HuH-7 (cell line): Measurements from ENCODE around the gene POLDIP3.
"Not testable (repeated sequence)": the region's sequence is repeated elsewhere in the genome, so short reads cannot be mapped to it uniquely, and the experiment has no call there.

ENCODE experiments used
- DNase-seq: peaks from one replicate; pipeline ENCODE4 v3.0.0; 2011; ENCODE audit warnings: low spot score

The POLDIP3 gene

DNA sequence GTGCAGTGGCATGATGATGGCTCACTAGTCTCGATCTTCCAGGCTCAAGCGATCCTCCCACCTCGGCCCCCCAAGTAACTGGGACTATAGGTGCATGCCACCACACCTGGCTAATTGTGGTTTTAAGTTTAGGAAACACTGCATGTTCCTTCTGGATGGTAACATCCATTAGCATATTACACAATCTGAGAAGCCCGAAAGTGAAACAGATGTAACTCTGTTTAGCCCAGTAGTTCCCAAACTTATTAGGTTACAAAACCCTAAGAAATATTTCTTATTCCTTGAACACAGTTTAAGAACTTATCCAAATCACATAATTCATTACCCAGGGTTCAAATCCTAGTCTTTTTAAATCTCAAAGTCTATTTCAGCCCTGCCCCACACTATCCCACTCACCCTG lies 28.3 kb downstream of the POLDIP3 start:
- DNase-seq: no peak

DNA sequence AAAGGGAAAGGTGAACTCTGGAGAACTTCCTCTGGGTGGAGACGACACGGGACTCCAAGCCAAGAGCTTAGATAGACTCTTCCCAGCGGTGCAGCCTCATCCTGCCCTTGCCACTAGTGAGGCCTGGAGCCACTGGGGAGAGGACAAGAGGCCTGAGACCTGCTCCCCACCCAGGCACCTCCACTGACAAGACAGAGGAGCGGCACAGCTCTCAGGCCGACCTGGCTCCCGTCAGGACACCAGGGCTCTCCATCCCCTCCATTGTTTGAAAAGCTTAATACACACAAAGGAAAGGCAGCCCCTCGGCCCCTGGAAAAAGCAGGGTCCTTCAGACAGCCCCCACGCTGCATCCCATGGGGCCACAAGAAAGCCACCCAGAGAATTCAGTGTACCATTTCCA lies 29.6 kb downstream of the POLDIP3 start:
- DNase-seq: no peak

- no peak for DNase-seq
Observed at GRCh38 chr22:42584364-42584940, 30.2 kb downstream of the POLDIP3 start.

GRCh38 chr22:42582987-42583386 lies 31.7 kb downstream of the POLDIP3 start:
- no peak for DNase-seq

- DNase-seq: peak; percentile 77
Observed at GRCh38 chr22:42581762-42582716, 32.6 kb downstream of the POLDIP3 start.

DNA sequence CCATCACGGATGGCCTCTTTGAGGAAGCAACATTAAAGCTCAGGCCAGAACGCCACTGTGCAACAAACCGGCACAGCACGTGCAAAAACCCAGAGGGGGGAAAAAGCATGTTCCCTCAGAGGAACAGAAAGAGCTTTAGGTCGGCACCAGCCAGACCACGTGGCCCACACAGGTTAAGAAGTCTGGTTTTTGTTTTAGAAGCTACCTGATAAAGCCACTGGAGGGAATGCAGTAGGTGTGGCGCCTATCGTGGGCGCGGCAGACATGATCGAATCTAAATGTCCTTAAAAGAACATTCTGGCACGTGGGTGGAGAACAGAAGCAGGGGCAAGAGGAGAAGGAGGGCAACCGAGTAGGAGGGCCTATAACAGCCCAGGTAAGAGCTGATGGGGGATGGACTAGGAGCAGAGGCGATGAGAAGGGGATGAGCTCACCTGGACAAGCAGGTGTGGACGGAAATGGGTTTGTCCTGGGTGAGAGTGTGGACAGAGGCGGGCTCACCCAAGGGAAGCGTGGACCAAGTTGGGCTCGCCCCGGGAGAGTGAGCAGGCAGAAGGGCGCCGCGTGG lies 33.4 kb downstream of the POLDIP3 start:
- not testable (repeated sequence) for DNase-seq

- DNase-seq: not testable (repeated sequence)
Observed at GRCh38 chr22:42580040-42580439, 34.6 kb downstream of the POLDIP3 start.

DNA sequence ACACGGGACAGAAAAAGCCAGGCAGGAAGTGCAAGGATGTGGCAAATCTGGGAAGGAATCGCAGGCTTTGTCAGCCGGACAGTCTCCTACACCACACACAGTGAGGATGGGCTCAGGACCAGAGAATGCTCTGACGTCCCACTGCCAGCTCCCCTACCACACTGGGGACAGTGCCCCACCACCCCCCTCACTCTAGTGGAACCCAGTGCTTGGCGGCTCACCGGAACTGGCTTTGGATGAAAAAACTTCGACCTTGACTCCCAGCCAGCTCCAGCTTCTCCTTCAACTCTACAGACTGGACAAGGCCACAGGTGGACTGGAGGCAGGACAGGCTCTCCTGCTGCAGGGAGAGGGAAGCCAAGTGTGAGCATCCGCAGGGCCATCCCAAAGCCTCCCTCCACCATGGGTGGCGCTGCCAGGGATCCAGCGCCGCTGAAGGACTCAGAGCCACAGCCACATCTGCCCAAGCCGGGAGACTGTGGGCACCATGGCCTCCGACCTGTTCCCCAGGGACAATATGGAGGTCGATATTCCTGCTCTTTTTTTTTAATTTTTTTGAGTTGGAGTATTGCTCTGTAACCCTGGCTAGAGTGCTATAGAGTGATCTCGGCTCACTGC lies 37.0 kb downstream of the POLDIP3 start:
- no peak for DNase-seq

DNA sequence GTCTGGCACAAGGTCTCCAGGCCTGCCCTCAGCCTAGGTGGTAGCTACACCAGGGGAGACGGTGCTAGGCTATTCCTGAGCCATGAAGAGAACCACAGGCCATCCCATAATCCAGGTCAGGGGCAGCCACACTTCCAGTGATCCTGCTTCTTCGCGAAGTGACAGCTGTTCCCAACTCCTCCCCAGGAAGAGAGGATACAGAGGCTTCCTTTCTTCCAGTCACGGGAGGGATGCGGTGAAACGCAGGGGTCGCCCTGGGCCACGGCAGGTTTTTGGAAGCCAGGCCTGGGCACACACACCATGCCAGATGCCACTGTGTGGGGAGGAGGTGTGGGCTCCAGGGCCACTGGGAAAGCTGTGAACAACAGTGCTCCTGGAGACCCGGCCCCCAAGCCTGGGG lies 37.5 kb downstream of the POLDIP3 start:
- not testable (repeated sequence) for DNase-seq

- DNase-seq: not testable (repeated sequence)
Observed at GRCh38 chr22:42575996-42576574, 38.6 kb downstream of the POLDIP3 start.

DNA sequence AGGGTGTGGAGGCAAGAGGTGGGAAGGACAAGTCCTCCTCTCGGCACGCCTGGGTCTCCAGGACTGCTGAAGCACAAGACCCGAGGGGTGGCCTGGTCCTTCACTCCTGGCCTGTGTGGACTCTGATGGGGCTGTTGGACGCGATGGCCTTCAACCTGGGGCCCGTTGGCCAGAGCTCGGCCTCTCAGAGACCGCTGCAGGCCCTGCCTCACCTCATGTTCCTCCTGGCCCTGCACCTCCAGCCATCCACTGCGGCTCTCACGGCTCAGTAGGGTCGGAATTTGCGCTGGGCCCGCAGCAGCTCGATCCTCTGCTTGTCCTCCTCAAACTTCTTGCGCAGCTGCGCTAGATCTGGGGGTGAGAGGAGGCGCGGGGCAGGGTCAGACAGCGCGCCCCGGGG lies 40.2 kb downstream of the POLDIP3 start:
- DNase-seq: not testable (repeated sequence)

DNA sequence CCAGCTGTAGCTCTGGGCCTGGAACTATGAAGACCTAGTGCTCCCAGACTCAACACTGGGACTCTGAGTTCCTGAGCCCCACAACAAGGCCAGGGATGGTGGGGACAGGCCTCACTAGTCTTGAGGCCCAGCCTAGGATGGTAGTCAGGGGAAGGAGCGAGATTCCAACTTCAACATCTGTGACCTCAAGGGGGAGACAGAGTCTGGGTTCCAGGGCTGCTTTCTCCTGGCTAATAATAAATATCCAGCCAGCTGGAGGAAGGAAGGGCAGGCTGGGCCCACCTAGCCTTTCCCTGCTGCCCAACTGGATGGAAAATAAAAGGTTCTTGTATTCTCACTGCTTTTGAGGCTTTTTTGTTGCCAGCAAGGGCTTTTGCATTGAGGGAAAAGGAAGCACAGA lies 40.6 kb downstream of the POLDIP3 start:
- not testable (repeated sequence) for DNase-seq

- not testable (repeated sequence) for DNase-seq
Observed at GRCh38 chr22:42571068-42571467, 43.6 kb downstream of the POLDIP3 start.

DNA sequence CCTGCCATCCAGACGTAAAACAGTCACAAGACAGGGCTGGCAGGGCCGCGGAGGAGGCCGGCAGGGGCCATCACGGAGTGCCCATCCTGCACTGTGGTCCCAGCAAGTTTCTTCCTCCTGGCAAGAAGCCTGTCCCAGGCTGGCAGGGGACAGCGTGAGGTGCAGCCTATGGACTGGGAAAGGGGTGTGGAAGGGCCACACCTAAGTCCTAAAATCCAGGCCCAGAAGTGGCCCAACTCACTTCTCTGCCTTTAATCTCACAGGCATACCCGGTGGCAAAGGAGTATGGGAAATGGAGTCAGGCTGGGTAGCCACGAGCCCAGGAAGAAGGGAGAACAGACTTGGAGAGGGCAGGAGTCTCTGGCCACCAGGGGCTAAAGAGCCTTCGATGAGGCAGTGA lies 44.1 kb downstream of the POLDIP3 start:
- DNase-seq: not testable (repeated sequence)

- not testable (repeated sequence) for DNase-seq
Observed at GRCh38 chr22:42567950-42568349, 46.7 kb downstream of the POLDIP3 start.

DNA sequence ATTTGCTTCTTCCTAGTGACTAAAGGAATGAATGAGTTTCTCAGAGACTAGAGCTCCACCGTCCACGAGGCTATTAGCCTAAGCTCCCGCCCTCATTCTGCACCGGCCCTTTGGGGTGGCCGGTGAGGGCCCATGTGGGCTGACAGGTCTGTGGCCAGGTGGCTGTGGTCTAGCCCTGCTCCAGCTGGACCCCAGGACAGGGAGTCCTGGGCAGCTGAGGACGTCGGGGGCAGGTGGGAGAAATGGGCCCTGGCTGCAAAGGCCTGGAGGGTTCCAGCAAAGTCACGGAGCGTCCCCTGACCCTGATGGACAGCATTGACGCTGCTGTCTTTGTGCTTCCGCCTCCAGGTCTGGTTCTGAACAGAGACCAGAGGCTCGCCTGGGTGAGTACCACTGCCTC lies 48.7 kb downstream of the POLDIP3 start:
- no peak for DNase-seq

GRCh38 chr22:42564699-42565098 lies 50.0 kb downstream of the POLDIP3 start:
- DNase-seq: no peak

DNA sequence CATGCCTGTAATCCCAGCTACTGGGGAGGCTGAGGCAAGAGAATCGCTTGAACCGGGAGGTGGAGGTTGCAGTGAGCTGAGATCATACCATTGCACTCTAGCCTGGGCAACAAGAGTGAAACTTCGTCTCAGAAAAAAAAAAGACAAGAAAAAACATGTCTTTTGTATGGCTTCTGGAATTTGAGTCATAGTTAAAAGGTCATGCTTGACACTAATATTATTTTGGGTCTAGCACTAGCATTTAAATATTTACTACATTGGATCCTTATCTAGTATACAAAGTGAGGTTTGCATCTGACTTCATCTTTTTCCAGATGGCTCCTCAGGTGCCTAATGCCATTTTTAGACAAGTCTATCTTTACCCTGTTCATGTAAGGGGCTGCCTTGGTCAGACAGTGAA lies 50.7 kb downstream of the POLDIP3 start:
- not testable (repeated sequence) for DNase-seq

- no peak for DNase-seq
Observed at GRCh38 chr22:42562684-42563083, 52.0 kb downstream of the POLDIP3 start.

- no peak for DNase-seq
Observed at GRCh38 chr22:42562279-42562678, 52.4 kb downstream of the POLDIP3 start.

DNA sequence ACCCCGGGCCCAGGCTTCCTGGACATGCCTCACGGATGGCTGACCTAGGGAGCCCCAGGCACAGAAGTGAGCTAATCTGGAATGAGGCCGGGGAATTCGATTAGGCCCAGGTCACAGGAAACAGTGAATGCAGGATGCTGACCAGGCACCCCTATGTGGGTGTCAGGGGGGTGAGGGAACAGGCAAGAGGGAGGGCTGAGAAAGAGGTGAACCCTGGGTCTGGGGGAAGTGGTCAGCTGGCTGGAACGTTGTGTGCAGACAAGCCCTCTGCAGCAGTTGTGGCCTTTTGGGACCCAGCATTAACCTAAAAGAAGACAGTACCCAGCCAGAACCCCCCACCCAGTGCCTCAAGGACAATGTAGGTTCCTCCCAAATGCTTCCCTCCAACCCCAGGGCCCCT lies 52.8 kb downstream of the POLDIP3 start:
- no peak for DNase-seq

DNA sequence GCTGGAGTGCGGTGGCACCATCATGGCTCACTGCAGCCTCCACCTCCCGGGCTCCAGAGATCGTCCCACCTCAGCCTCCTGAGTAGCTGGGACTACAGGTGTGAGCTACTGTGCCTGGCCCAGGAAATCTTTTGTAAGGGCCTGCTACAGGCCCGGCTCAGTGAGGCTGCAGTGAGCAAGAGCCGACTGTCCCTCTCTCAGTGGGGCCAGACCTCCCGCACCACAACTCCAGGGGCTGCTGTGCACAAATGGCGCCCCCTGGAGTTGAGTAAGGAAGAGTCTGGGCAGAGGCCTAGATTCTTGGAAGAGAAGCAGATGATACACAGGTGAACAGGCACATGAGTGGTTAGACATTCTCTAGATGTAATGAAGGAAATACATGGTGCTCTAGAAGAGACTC lies 53.9 kb downstream of the POLDIP3 start:
- peak; percentile 73 for DNase-seq
